Right atrium auricular region (tissue), 2 donors: ENCODE results near the gene PRKCZ. TPM values are rescaled to one million over a fixed set of nuclear protein-coding genes. Genes with fewer than 3 reads are reported as not detected.

Experiments used
- DNase-seq: peaks from one replicate; pipeline ENCODE4 v3.0.0-alpha.2; 2019; ENCODE audit warnings: low spot score
- H3K27ac ChIP-seq, 2 donors: fragments of 200-600 bp; sonication (generic); 1 replicate in 1 of 2; 2 replicates in 1 of 2; pipeline ENCODE4 v1.5.1; 2016 to 2019
- H3K27me3 ChIP-seq, 2 donors: fragments of 200-600 bp; sonication (generic); one replicate each; pipeline versions ENCODE4 v1.5.1 to v1.6.0; 2017 to 2019
- H3K36me3 ChIP-seq: fragments of 200-600 bp; sonication (generic); one replicate; pipeline ENCODE4 v1.5.1; 2016
- H3K4me1 ChIP-seq, 2 donors: fragments of 200-600 bp; sonication (generic); one replicate each; pipeline versions ENCODE4 v1.5.1 to v1.6.0; 2017 to 2019
- H3K4me3 ChIP-seq, 2 donors: fragments of 200-600 bp; sonication (generic); 1 replicate in 1 of 2; 2 replicates in 1 of 2; pipeline ENCODE4 v1.5.1; 2017 to 2019; ENCODE audit warnings: mild to moderate bottlenecking in 1 of 2, moderate library complexity in 1 of 2
- H3K9me3 ChIP-seq, 2 donors: fragments of 200-600 bp; sonication (generic); one replicate each; pipeline ENCODE4 v1.5.1; 2019
- CTCF ChIP-seq, 2 donors: fragments of 200-600 bp; sonication (generic); IDR thresholded peaks; one replicate each; pipeline ENCODE4 v1.5.1; 2019; ENCODE audit warnings: antibody characterized with exemption in 2 of 2
- total RNA-seq, 2 donors: library from RNA; depleted of rRNA; stranded (reverse); fragments of >200 nt; gene quantifications; one replicate each; pipeline ENCODE4 v1.1.0, GENCODE V29; 2016

The PRKCZ gene
- total RNA-seq, 2 donors from 2014 or later = 15.3 to 16.4 TPM

GRCh38 chr1:2099886-2100779, 49.9 kb downstream of the PRKCZ start:
- Histone ChIP-seq H3K27me3 (no peaks in the 10 kb centered on the region), H3K36me3 (no peaks in the 10 kb centered on the region), H3K9me3 (no peaks in the 10 kb centered on the region), H3K4me1 (no peaks in the 10 kb centered on the region), H3K27ac (no peak overlapping the region), H3K4me3 (no peak overlapping the region)
- no peak for DNase-seq
- no peak for TF ChIP-seq CTCF (IDR thresholded peaks at IDR 0.05)

- Histone ChIP-seq H3K4me3 (no peak overlapping the region), H3K36me3 (no peaks in the 10 kb centered on the region), H3K27me3 (no peaks in the 10 kb centered on the region), H3K9me3 (no peaks in the 10 kb centered on the region), H3K4me1 (no peaks in the 10 kb centered on the region), H3K27ac (no peak overlapping the region)
- DNase-seq = no peak
- no peak for TF ChIP-seq CTCF (IDR thresholded peaks at IDR 0.05)
Measured at GRCh38 chr1:2100780-2101108, 50.5 kb downstream of the PRKCZ start.

GRCh38 chr1:2101531-2101930, 51.3 kb downstream of the PRKCZ start:
- no peak for DNase-seq
- no peak overlapping the region for H3K27ac ChIP-seq
- no peak for TF ChIP-seq CTCF (IDR thresholded peaks at IDR 0.05)
- H3K4me3 ChIP-seq = no peak overlapping the region
- H3K36me3 ChIP-seq = no peaks in the 10 kb centered on the region
- H3K27me3 ChIP-seq = no peaks in the 10 kb centered on the region
- no peaks in the 10 kb centered on the region for H3K9me3 ChIP-seq
- no peaks in the 10 kb centered on the region for H3K4me1 ChIP-seq

- no peak for DNase-seq
- no peaks in the 10 kb centered on the region for H3K9me3 ChIP-seq
- no peaks in the 10 kb centered on the region for H3K27me3 ChIP-seq
- H3K27ac ChIP-seq = no peak overlapping the region
- no peak overlapping the region for H3K4me3 ChIP-seq
- H3K4me1 ChIP-seq = no peaks in the 10 kb centered on the region
- TF ChIP-seq CTCF (IDR thresholded peaks at IDR 0.05) = no peak
- H3K36me3 ChIP-seq = no peaks in the 10 kb centered on the region
Measured at GRCh38 chr1:2101946-2102345, 51.7 kb downstream of the PRKCZ start.

- Histone ChIP-seq H3K4me3 (no peak overlapping the region), H3K9me3 (no peaks in the 10 kb centered on the region), H3K36me3 (no peaks in the 10 kb centered on the region), H3K27me3 (no peaks in the 10 kb centered on the region), H3K27ac (no peak overlapping the region), H3K4me1 (no peaks in the 10 kb centered on the region)
- no peak for TF ChIP-seq CTCF (IDR thresholded peaks at IDR 0.05)
- no peak for DNase-seq
Measured at GRCh38 chr1:2102753-2103152, 52.5 kb downstream of the PRKCZ start.
